ENCODE results near the gene FAM53B.

DNA sequence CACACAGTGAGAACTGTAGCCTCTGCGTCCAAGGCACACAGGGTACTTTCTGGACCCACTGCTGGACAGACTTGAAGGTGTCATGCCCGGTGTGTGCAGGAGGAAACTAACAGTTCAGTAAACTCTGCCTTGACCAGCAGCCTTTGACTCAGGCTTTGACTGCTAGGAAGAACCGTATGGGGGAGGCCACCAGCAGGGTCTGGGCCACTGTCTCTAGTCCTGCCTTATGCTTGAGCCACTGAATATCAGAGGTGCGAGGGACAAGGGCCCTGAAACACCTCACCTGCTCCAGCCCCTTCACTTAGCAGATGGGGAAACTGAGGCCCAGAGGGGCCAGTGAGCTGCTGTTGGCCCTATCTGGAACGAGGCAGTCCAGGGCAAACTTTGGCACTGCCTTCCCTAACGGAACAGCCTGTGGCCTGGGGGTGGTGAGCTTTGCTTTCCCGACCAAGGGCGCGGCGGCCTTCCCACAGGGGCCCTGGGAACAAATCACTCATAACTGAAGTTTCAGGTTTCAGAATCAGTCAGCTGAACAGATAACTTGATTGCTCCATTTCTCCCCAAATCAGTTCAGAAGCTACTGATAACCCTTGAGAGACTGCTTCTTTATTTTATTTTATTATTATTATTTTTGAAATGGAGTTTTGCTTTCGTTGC is 130.0 kb downstream of the FAM53B start:
- TF ChIP-seq, protein P1, sequence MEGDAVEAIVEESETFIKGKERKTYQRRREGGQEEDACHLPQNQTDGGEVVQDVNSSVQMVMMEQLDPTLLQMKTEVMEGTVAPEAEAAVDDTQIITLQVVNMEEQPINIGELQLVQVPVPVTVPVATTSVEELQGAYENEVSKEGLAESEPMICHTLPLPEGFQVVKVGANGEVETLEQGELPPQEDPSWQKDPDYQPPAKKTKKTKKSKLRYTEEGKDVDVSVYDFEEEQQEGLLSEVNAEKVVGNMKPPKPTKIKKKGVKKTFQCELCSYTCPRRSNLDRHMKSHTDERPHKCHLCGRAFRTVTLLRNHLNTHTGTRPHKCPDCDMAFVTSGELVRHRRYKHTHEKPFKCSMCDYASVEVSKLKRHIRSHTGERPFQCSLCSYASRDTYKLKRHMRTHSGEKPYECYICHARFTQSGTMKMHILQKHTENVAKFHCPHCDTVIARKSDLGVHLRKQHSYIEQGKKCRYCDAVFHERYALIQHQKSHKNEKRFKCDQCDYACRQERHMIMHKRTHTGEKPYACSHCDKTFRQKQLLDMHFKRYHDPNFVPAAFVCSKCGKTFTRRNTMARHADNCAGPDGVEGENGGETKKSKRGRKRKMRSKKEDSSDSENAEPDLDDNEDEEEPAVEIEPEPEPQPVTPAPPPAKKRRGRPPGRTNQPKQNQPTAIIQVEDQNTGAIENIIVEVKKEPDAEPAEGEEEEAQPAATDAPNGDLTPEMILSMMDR (IDR thresholded peaks at IDR 0.05) = no peak
- TF ChIP-seq POLR2AphosphoS5 (IDR thresholded peaks at IDR 0.05) = no peak
- TF ChIP-seq POLR2A (IDR thresholded peaks at IDR 0.05) = no peak

Data from breast epithelium (tissue), 3 donors.